ENCODE measurements around the gene PARN.
"Not testable (repeated sequence)": the region's sequence is repeated elsewhere in the genome, so short reads cannot be mapped to it uniquely, and the experiment has no call there.

Gene PARN

GRCh38 chr16:14630620-14631330, 715 bp upstream of the PARN start:
- not testable (repeated sequence) for DNase-seq

GRCh38 chr16:14629612-14629918, 495 bp downstream of the PARN start:
- DNase-seq: no peak

DNA sequence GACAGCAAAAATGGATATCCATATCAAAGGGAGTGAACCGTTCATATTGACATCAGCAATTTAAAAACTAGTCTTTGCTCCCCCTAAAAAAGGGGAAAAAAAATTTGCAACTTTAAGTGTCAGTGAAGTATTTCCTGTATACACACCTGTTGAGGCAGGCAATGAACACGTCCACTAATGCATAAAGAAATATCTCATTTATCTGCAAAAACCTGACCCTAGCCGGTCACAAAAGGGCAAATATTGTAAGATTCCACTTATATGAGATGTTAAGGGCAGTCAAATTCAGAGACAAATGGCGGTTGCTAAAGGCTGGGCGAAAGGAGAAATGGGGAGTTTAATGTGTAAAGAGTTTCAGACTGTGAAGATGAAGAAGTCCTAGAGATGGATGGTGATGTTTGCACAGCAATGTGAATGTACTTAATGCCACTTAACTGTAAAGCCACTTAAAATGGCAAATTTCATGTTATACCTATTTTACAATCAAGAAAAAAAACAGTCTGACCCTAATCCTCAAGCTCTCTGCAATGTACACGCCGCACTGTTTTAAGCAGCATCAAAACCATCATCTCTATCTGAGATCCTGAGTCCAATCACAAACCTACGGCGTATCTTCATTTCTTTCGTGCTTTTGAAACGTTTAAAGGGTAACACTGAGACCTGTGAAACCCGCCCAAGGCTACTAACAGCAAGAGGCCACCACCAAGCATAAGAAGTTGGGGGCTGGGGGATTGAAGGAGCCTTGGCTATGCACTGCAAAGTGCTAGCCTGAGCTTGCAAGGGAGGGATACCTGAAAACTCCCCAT, 1.1 kb downstream of the PARN start:
- DNase-seq: no peak

GRCh38 chr16:14627078-14627477, 3.0 kb downstream of the PARN start:
- no peak for DNase-seq

- no peak for DNase-seq
Measured at GRCh38 chr16:14618566-14618965, 11.5 kb downstream of the PARN start.

- no peak for DNase-seq
Measured at GRCh38 chr16:14616280-14616679, 13.8 kb downstream of the PARN start.

- no peak for DNase-seq
Measured at GRCh38 chr16:14613991-14614390, 16.1 kb downstream of the PARN start.

GRCh38 chr16:14611660-14612059, 18.4 kb downstream of the PARN start:
- no peak for DNase-seq

GRCh38 chr16:14609716-14610115, 20.3 kb downstream of the PARN start:
- DNase-seq: no peak

- DNase-seq: no peak
Measured at GRCh38 chr16:14608604-14609003, 21.5 kb downstream of the PARN start.

DNA sequence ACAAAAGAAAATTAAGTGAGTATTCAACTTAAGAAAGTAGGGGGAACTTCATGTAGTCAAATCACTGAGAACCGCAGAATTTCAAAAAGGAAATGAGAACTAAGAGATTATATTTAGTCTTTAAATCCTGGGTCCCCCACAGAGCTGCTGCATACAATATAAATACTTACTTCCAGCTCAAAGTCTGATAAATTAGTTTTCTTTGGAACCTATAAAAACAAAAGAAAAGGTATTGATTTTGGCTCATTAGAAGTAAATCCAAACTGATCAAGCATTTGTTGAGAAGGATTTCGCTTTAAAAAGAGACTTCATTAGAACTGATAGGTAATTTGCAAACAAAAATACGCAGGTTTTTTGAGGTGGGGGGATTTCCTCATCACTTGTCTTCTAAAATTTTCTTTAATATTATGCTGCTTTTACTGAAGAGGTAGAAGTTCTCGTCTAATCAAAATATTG, 21.9 kb downstream of the PARN start:
- no peak for DNase-seq

DNA sequence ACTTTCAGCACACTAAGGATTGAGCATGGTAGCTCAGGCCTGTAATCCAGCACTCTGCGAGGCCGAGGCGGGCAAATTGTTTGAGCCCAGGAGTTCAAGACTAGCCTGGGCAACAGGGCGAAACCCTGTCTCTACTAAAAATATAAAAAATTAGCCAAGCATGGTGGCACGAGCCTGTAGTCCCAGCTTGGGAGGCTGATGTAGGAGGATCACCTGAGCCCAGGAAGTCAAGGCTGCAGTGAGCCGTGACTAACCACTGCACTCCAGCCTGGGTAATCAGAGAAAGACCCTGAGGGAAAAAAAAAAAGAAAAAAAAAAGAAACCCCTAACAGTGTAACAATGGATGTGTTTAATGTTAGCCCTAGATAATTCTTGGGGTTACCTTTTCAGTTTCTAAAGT, 24.0 kb downstream of the PARN start:
- no peak for DNase-seq

DNA sequence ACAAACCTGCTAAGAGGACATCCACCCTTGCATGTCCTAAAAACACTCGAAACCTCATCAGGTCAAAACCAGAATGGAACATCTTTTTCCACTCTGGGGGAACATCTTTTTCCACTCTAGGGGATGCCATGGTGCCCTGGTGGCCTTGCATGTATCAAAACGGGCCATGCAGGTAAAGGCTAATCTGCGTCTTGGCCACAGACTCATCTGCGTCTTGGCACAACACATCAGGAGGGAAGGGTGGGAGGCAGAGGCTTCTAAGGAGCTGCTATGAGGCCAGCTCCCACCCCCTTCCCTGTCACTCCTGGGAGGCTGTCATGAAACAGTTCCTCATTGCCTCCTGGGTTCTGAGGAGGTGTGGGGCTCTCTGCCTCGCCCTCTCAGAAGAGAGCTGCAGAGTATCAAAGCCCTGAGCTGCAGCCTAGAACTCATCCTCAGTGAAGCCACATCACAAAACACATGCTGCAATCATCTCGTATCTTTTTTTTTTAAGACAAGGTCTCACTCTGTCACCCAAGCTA, 27.6 kb downstream of the PARN start:
- no peak for DNase-seq

GRCh38 chr16:14600164-14600563, 29.9 kb downstream of the PARN start:
- no peak for DNase-seq

DNA sequence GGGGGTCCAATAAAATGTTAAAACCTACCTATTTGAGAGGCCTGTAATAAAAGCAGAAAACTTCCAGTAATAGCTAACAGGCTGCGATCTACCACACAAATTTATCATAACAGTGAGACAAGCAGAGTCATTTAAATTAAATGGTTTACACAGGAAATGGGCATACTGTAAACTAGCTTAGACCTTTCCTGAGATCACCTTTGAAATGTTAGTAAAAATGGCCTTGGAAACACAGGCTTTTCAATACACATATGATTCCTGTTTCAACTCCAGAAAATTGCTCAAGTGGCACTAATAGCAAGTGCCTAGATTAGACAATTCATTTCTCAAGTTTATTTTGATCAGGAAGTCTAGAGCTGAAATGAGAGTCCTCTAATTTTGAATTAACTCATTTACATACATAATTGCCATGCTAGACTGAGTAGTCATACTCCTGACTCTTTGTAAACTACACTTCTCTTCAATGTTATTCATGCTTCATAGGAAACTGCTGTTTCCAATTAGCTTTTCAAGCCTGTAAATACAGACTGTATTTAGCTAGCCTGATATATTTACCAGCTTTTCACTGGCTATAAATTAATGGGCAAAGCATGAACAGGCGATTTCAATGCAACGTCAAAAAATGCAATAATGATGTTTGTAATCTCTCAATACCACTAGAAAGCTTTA, 43.3 kb downstream of the PARN start:
- no peak for DNase-seq

GRCh38 chr16:14585287-14585686, 44.8 kb downstream of the PARN start:
- DNase-seq: no peak

DNA sequence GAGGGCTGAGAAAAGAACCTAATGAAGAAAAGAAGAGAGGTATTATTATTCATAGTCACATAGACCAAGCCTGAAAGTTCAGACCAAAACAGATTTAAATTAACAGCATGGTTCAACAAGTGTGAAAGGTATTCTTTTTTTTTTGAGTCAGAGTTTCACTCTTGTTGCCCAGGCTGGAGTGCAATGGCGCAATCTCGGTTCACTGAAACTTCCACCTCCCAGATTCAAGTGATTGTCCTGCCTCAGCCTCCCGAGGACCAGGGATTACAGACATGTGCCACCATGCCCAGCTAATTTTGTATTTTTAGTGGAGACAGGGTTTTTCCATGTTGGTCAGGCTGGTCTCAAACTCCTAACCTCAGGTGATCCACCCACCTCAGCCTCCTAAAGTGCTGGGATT, 49.1 kb downstream of the PARN start:
- DNase-seq: not testable (repeated sequence)

- no peak for DNase-seq
Measured at GRCh38 chr16:14579266-14579665, 50.8 kb downstream of the PARN start.

DNA sequence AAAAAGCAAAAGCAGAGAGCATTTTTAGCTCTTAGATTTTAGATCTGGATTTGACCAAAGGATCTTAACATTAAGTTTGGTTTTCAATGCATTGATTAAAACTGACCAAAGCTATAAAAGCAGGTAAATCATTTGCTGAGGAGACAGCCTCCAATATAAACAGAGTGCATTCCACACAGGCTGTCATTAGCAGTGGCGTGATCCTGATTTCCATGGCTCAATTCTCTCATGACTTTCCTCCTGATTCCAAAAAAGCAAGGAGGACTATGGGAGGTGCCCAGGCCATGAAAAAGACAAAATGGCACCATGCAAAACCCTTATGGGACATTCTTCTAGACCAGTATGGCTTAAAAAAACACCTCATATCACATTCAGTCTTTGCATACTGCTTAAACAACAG, 53.5 kb downstream of the PARN start:
- no peak for DNase-seq

- no peak for DNase-seq
Measured at GRCh38 chr16:14576069-14576468, 54.0 kb downstream of the PARN start.

DNA sequence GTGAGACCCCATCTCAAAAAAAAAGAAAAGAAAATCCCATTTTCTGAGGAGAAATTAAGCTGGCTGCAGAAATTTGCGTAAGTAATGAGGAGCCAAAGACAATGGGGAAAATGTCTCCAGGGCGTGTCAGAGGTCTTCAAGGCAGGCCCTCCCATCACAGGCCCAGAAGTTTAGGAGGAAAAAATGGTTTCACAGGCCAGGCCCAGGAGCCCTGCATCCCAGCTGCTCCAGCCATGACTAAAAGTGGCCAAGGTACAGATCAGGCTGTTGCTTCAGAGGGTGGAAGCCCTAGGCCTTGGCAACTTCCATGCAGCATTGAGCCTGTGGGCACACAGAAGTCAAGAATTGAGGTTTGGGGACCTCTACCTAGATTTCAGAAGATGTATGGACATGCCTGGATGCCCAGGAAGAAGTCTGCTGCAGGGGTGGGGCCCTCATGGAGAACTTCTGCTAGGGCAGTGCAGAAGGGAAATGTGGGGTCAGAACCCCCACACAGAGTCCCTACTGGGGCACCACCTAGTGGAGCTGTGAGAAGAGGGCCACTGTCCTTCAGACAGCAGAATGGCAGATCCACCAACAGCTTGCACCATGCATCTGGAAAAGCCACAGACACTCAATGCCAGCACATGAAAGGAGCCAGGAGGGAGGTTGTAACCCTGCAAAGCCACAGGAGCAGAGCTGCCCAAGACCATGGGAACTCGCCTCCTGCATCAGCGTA, 55.2 kb downstream of the PARN start:
- not testable (repeated sequence) for DNase-seq

GRCh38 chr16:14572535-14572934, 57.5 kb downstream of the PARN start:
- DNase-seq: no peak

DNA sequence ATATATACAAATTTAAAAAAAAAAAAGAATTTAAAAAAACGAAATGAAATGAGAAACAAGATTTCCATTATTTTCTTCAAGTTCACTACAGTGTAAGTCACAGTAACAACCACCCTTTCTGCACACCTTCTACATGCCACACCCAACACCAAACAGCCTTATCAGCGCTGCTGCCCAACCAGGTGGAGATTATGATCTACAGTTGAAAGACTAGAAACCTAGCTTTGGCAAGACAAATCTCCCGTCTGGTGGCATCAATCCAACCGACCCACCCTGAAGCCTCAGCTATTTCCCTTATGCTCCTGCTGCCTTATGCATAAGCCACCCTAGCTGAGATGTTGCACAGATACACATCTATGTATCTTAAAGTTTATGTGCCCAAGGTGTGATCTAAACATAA, 60.8 kb downstream of the PARN start:
- DNase-seq: no peak

All from GDM1 (cell line).